ENCODE data around the gene GPAT3. TPM values are rescaled to one million over a fixed set of nuclear protein-coding genes. Genes with fewer than 3 reads are reported as not detected.

Gene GPAT3
- total RNA-seq, 1 donor from 2014 or later, result 0.17 TPM

DNA sequence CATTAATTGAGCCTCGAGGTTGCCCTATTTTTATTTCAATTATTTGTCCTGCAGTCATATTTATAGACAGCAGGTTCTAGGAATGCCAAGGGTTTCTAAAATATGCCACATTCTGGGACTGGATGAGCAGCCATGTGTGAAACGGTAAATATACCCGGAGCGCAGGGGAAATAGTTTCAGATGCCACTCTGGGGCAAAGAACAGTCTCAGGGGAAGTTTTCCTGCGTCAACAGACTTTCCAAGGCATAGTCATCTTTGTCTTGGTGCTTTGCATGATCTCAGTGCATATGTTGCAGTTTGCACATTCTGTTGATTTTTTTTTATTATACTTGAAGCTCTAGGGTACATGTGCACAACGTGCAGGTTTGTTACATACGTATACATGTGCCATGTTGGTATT lies 71.0 kb downstream of the GPAT3 start:
- TF ChIP-seq, protein P1, sequence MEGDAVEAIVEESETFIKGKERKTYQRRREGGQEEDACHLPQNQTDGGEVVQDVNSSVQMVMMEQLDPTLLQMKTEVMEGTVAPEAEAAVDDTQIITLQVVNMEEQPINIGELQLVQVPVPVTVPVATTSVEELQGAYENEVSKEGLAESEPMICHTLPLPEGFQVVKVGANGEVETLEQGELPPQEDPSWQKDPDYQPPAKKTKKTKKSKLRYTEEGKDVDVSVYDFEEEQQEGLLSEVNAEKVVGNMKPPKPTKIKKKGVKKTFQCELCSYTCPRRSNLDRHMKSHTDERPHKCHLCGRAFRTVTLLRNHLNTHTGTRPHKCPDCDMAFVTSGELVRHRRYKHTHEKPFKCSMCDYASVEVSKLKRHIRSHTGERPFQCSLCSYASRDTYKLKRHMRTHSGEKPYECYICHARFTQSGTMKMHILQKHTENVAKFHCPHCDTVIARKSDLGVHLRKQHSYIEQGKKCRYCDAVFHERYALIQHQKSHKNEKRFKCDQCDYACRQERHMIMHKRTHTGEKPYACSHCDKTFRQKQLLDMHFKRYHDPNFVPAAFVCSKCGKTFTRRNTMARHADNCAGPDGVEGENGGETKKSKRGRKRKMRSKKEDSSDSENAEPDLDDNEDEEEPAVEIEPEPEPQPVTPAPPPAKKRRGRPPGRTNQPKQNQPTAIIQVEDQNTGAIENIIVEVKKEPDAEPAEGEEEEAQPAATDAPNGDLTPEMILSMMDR (IDR thresholded peaks at IDR 0.05; ENCODE audit: unreplicated experiment), result no peak
- Mint-ChIP-seq H3K4me3 (ENCODE audit: low read depth) (no peak overlapping the region), H3K27ac (no peak overlapping the region), H3K27me3 (no peaks in the 10 kb centered on the region), H3K9me3 (ENCODE audit: low read depth) (peaks cover 9% of the 10 kb centered on the region), H3K36me3 (ENCODE audit: insufficient read depth) (no peaks in the 10 kb centered on the region), H3K4me1 (ENCODE audit: low read depth) (peaks cover 26% of the 10 kb centered on the region)
- DNase-seq (ENCODE audit: low spot score, unreplicated experiment), result no peak

DNA sequence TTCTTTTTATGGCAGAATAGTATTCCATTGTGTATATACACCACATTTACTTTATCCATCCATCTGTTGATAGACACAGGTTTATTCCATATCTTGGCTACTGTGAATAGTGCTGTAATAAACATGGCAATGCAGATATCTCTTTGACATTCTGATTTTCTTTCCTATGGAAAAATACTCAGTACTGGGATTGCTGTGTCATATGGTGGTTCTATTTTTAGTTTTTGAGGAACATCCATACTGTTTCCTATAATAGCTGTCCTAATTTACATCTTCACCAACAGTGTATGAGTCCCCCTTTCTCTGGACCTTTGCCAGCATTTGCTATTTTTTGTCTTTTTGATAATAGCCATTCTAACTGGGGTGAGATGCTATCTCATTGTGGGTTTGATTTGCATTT lies 73.5 kb downstream of the GPAT3 start:
- Mint-ChIP-seq H3K27me3 (no peaks in the 10 kb centered on the region), H3K4me3 (ENCODE audit: low read depth) (no peak overlapping the region), H3K36me3 (ENCODE audit: insufficient read depth) (peaks cover 4% of the 10 kb centered on the region), H3K9me3 (ENCODE audit: low read depth) (peaks cover 26% of the 10 kb centered on the region), H3K4me1 (ENCODE audit: low read depth) (peaks cover 24% of the 10 kb centered on the region), H3K27ac (no peak overlapping the region)
- TF ChIP-seq, protein P1 (IDR thresholded peaks at IDR 0.05; ENCODE audit: unreplicated experiment), result no peak
- DNase-seq (ENCODE audit: low spot score, unreplicated experiment), result no peak

DNA sequence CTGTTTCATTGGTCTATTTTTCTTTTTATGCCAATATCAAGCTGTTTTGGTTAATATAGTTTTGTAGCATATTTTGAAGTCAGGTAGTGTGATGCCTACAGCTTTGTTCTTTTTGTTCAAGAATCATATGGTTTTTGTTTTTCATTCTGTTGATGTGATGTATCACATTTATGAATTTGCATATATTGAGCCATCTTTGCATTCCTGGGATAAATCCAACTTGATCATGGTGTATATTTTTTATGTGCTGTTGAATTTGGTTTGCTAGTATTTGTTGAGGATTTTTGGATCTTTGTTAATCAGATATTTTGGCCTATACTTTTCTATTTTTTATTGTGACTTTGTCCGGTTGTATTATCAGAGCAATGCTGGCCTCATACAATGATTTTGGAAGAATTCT lies 74.8 kb downstream of the GPAT3 start:
- Mint-ChIP-seq H3K27ac (no peak overlapping the region), H3K4me3 (ENCODE audit: low read depth) (no peak overlapping the region), H3K36me3 (ENCODE audit: insufficient read depth) (peaks cover 4% of the 10 kb centered on the region), H3K4me1 (ENCODE audit: low read depth) (peaks cover 15% of the 10 kb centered on the region), H3K9me3 (ENCODE audit: low read depth) (peaks cover 30% of the 10 kb centered on the region), H3K27me3 (no peaks in the 10 kb centered on the region)
- DNase-seq (ENCODE audit: low spot score, unreplicated experiment), result no peak
- TF ChIP-seq, protein P1 (IDR thresholded peaks at IDR 0.05; ENCODE audit: unreplicated experiment), result no peak

DNA sequence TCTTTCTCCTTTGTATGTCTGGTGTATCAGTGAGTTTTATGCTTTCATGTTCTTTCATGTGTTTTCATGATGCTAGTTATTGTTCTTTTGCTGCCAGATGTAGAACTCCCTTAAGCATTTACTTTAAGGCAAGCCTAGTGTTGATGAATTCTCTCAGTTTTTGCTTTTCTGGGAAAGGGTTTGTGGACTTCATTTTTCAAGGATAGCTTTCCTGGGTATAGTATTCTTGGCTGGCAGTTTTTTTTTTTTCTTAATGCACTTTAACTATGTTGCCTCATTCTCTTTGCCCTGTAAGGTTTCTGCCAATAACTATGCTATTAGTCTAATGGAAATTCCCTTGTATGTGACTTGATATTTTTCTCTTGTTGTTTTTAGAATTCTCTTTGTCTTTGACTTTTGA lies 77.1 kb downstream of the GPAT3 start:
- Mint-ChIP-seq H3K4me3 (ENCODE audit: low read depth) (no peak overlapping the region), H3K36me3 (ENCODE audit: insufficient read depth) (peaks cover 4% of the 10 kb centered on the region), H3K9me3 (ENCODE audit: low read depth) (peaks cover 30% of the 10 kb centered on the region), H3K27me3 (no peaks in the 10 kb centered on the region), H3K27ac (no peak overlapping the region), H3K4me1 (ENCODE audit: low read depth) (peaks cover under 1% of the 10 kb centered on the region)
- TF ChIP-seq, protein P1 (IDR thresholded peaks at IDR 0.05; ENCODE audit: unreplicated experiment), result no peak
- no peak for DNase-seq (ENCODE audit: low spot score, unreplicated experiment)

DNA sequence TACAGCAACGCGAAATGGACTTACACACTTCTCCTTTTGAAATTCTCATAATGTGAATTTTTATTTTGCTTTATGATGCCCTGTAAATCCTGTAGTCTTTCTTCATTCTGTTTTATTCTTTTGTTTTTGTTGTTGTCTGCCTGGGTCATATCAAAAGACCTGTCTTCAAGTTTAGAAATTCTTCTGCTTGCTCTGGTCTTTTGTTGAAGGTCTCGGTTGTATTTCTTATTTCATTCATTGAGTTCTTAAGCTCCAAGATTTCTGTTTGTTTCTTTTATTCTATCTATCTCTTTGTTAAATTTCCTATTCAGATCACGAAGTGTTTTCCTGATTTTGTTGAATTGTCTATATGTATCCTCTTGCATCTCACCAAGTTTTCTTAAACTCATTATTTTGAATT lies 78.1 kb downstream of the GPAT3 start:
- H3K4me3 Mint-ChIP-seq (ENCODE audit: low read depth), result no peak overlapping the region
- TF ChIP-seq, protein P1 (IDR thresholded peaks at IDR 0.05; ENCODE audit: unreplicated experiment), result no peak
- H3K9me3 Mint-ChIP-seq (ENCODE audit: low read depth), result peaks cover 30% of the 10 kb centered on the region
- DNase-seq (ENCODE audit: low spot score, unreplicated experiment), result no peak
- H3K27ac Mint-ChIP-seq, result no peak overlapping the region
- no peaks in the 10 kb centered on the region for H3K27me3 Mint-ChIP-seq
- H3K4me1 Mint-ChIP-seq (ENCODE audit: low read depth), result peaks cover 5% of the 10 kb centered on the region
- peaks cover 4% of the 10 kb centered on the region for H3K36me3 Mint-ChIP-seq (ENCODE audit: insufficient read depth)
